ENCODE data around the gene TBC1D22B.

- no peak for TF ChIP-seq EZH2phosphoT487 (IDR thresholded peaks at IDR 0.05; ENCODE audit: insufficient read depth, low read depth)
- TF ChIP-seq EZH2 (IDR thresholded peaks at IDR 0.05; ENCODE audit: insufficient read depth, poor library complexity, severe bottlenecking), result no peak
These were observed 5.0 kb downstream of the TBC1D22B start for GRCh38 chr6:37262446-37263026.
